ENCODE results near the gene CADPS2. TPM values are rescaled to one million over a fixed set of nuclear protein-coding genes. Genes with fewer than 3 reads are reported as not detected.

The CADPS2 gene
- total and polyA plus RNA-seq, 3 experiments from 2014 or later, result not detected

GRCh38 chr7:122673951-122674350 lies 212.3 kb downstream of the CADPS2 start:
- no peak overlapping the region for H3K27ac ChIP-seq (ENCODE audit: low read depth, low read length)
- H3K36me3 Mint-ChIP-seq, result no peaks in the 10 kb centered on the region
- POLR2A ChIA-PET, result no interaction called here
- H3K27me3 Mint-ChIP-seq, result no peaks in the 10 kb centered on the region
- no peaks in the 10 kb centered on the region for H3K9me3 ChIP-seq (ENCODE audit: low read length)
- H3K4me3 ChIP-seq (ENCODE audit: low read length), result no peak overlapping the region
- no peaks in the 10 kb centered on the region for H3K27me3 ChIP-seq (ENCODE audit: insufficient read depth, low read length, poor library complexity, severe bottlenecking)
- H3K4me1 ChIP-seq (ENCODE audit: insufficient read depth, low read length), result no peaks in the 10 kb centered on the region
- H3K9me3 Mint-ChIP-seq, result peaks cover 2 to 17% (median 8%) of the 10 kb centered on the region in 5 donors
- H3K27ac Mint-ChIP-seq, result no peak overlapping the region
- CTCF ChIA-PET, result no interaction called here
- DNase-seq, result no peak
- H3K36me3 ChIP-seq (ENCODE audit: insufficient read depth, low read length), result no peaks in the 10 kb centered on the region
- no peak overlapping the region for H3K4me3 Mint-ChIP-seq
- H3K4me1 Mint-ChIP-seq, result no peaks in the 10 kb centered on the region

- Mint-ChIP-seq H3K27me3 (no peaks in the 10 kb centered on the region), H3K36me3 (no peaks in the 10 kb centered on the region), H3K4me1 (no peaks in the 10 kb centered on the region), H3K4me3 (no peak overlapping the region), H3K27ac (no peak overlapping the region), H3K9me3 (peaks cover 7 to 15% (median 8%) of the 10 kb centered on the region in 5 donors)
- no peak overlapping the region for H3K4me3 ChIP-seq (ENCODE audit: low read length)
- no peak for DNase-seq
- ChIA-PET POLR2A (no interaction called here), CTCF (no interaction called here)
- H3K27ac ChIP-seq (ENCODE audit: low read depth, low read length), result no peak overlapping the region
- no peaks in the 10 kb centered on the region for H3K4me1 ChIP-seq (ENCODE audit: insufficient read depth, low read length)
- no peaks in the 10 kb centered on the region for H3K9me3 ChIP-seq (ENCODE audit: low read length)
- no peaks in the 10 kb centered on the region for H3K27me3 ChIP-seq (ENCODE audit: insufficient read depth, low read length, poor library complexity, severe bottlenecking)
- no peaks in the 10 kb centered on the region for H3K36me3 ChIP-seq (ENCODE audit: insufficient read depth, low read length)
Measured at GRCh38 chr7:122672536-122672935, 213.7 kb downstream of the CADPS2 start.

- peaks cover 2 to 15% (median 13%) of the 10 kb centered on the region in 5 donors for H3K9me3 Mint-ChIP-seq
- no peaks in the 10 kb centered on the region for H3K36me3 Mint-ChIP-seq
- Histone ChIP-seq H3K27me3 (ENCODE audit: insufficient read depth, low read length, poor library complexity, severe bottlenecking) (no peaks in the 10 kb centered on the region), H3K9me3 (ENCODE audit: low read length) (no peaks in the 10 kb centered on the region), H3K4me3 (ENCODE audit: low read length) (no peak overlapping the region), H3K4me1 (ENCODE audit: insufficient read depth, low read length) (no peaks in the 10 kb centered on the region), H3K27ac (ENCODE audit: low read depth, low read length) (no peak overlapping the region), H3K36me3 (ENCODE audit: insufficient read depth, low read length) (no peaks in the 10 kb centered on the region)
- H3K4me3 Mint-ChIP-seq, result no peak overlapping the region
- no peak overlapping the region for H3K27ac Mint-ChIP-seq
- CTCF ChIA-PET, result no interaction called here
- no peaks in the 10 kb centered on the region for H3K27me3 Mint-ChIP-seq
- no peaks in the 10 kb centered on the region for H3K4me1 Mint-ChIP-seq
- POLR2A ChIA-PET, result no interaction called here
- no peak for DNase-seq
Measured at GRCh38 chr7:122663733-122664132, 222.5 kb downstream of the CADPS2 start.

GRCh38 chr7:122658856-122659255 lies 227.4 kb downstream of the CADPS2 start:
- no peaks in the 10 kb centered on the region for H3K4me1 ChIP-seq (ENCODE audit: insufficient read depth, low read length)
- H3K27ac ChIP-seq (ENCODE audit: low read depth, low read length), result no peak overlapping the region
- no peak overlapping the region for H3K27ac Mint-ChIP-seq
- no peaks in the 10 kb centered on the region for H3K27me3 Mint-ChIP-seq
- H3K36me3 ChIP-seq (ENCODE audit: insufficient read depth, low read length), result no peaks in the 10 kb centered on the region
- H3K36me3 Mint-ChIP-seq, result no peaks in the 10 kb centered on the region
- no peaks in the 10 kb centered on the region for H3K27me3 ChIP-seq (ENCODE audit: insufficient read depth, low read length, poor library complexity, severe bottlenecking)
- H3K4me1 Mint-ChIP-seq, result no peaks in the 10 kb centered on the region
- no peaks in the 10 kb centered on the region for H3K9me3 ChIP-seq (ENCODE audit: low read length)
- ChIA-PET CTCF (no interaction called here), POLR2A (no interaction called here)
- no peak for DNase-seq
- no peak overlapping the region for H3K4me3 Mint-ChIP-seq
- no peak overlapping the region for H3K4me3 ChIP-seq (ENCODE audit: low read length)
- peaks cover 0 to 5% (median 2%) of the 10 kb centered on the region in 5 donors for H3K9me3 Mint-ChIP-seq

GRCh38 chr7:122653685-122654084 lies 232.6 kb downstream of the CADPS2 start:
- H3K4me3 Mint-ChIP-seq, result no peak overlapping the region
- ChIA-PET CTCF (no interaction called here), POLR2A (no interaction called here)
- Histone ChIP-seq H3K4me1 (ENCODE audit: insufficient read depth, low read length) (no peaks in the 10 kb centered on the region), H3K36me3 (ENCODE audit: insufficient read depth, low read length) (no peaks in the 10 kb centered on the region), H3K4me3 (ENCODE audit: low read length) (no peak overlapping the region), H3K27me3 (ENCODE audit: insufficient read depth, low read length, poor library complexity, severe bottlenecking) (no peaks in the 10 kb centered on the region), H3K27ac (ENCODE audit: low read depth, low read length) (no peak overlapping the region), H3K9me3 (ENCODE audit: low read length) (no peaks in the 10 kb centered on the region)
- H3K27ac Mint-ChIP-seq, result no peak overlapping the region
- H3K4me1 Mint-ChIP-seq, result no peaks in the 10 kb centered on the region
- no peak for DNase-seq
- H3K27me3 Mint-ChIP-seq, result no peaks in the 10 kb centered on the region
- H3K36me3 Mint-ChIP-seq, result no peaks in the 10 kb centered on the region
- H3K9me3 Mint-ChIP-seq, result peaks cover 0 to 3% (median 1%) of the 10 kb centered on the region in 5 donors

- Mint-ChIP-seq H3K36me3 (no peaks in the 10 kb centered on the region), H3K4me1 (no peaks in the 10 kb centered on the region), H3K9me3 (peaks cover 0 to 3% (median 3%) of the 10 kb centered on the region in 5 donors), H3K4me3 (no peak overlapping the region), H3K27ac (no peak overlapping the region), H3K27me3 (no peaks in the 10 kb centered on the region)
- H3K36me3 ChIP-seq (ENCODE audit: insufficient read depth, low read length), result no peaks in the 10 kb centered on the region
- DNase-seq, result no peak
- H3K9me3 ChIP-seq (ENCODE audit: low read length), result no peaks in the 10 kb centered on the region
- POLR2A ChIA-PET, result no interaction called here
- no peak overlapping the region for H3K4me3 ChIP-seq (ENCODE audit: low read length)
- no peak overlapping the region for H3K27ac ChIP-seq (ENCODE audit: low read depth, low read length)
- CTCF ChIA-PET, result no interaction called here
- H3K4me1 ChIP-seq (ENCODE audit: insufficient read depth, low read length), result no peaks in the 10 kb centered on the region
- no peaks in the 10 kb centered on the region for H3K27me3 ChIP-seq (ENCODE audit: insufficient read depth, low read length, poor library complexity, severe bottlenecking)
Measured at GRCh38 chr7:122652876-122653275, 233.4 kb downstream of the CADPS2 start.

GRCh38 chr7:122651451-122651850 lies 234.8 kb downstream of the CADPS2 start:
- Mint-ChIP-seq H3K4me3 (no peak overlapping the region), H3K27me3 (no peaks in the 10 kb centered on the region), H3K4me1 (no peaks in the 10 kb centered on the region), H3K27ac (no peak overlapping the region), H3K9me3 (peaks cover 0 to 3% (median 3%) of the 10 kb centered on the region in 5 donors), H3K36me3 (no peaks in the 10 kb centered on the region)
- no peak for DNase-seq
- H3K4me3 ChIP-seq (ENCODE audit: low read length), result no peak overlapping the region
- CTCF ChIA-PET, result no interaction called here
- H3K4me1 ChIP-seq (ENCODE audit: insufficient read depth, low read length), result no peaks in the 10 kb centered on the region
- no peaks in the 10 kb centered on the region for H3K9me3 ChIP-seq (ENCODE audit: low read length)
- H3K27ac ChIP-seq (ENCODE audit: low read depth, low read length), result no peak overlapping the region
- POLR2A ChIA-PET, result no interaction called here
- H3K36me3 ChIP-seq (ENCODE audit: insufficient read depth, low read length), result no peaks in the 10 kb centered on the region
- H3K27me3 ChIP-seq (ENCODE audit: insufficient read depth, low read length, poor library complexity, severe bottlenecking), result no peaks in the 10 kb centered on the region

- no peak overlapping the region for H3K27ac Mint-ChIP-seq
- no peak overlapping the region for H3K4me3 Mint-ChIP-seq
- Histone ChIP-seq H3K4me3 (ENCODE audit: low read length) (no peak overlapping the region), H3K27ac (ENCODE audit: low read depth, low read length) (no peak overlapping the region), H3K9me3 (ENCODE audit: low read length) (no peaks in the 10 kb centered on the region), H3K27me3 (ENCODE audit: insufficient read depth, low read length, poor library complexity, severe bottlenecking) (no peaks in the 10 kb centered on the region), H3K36me3 (ENCODE audit: insufficient read depth, low read length) (no peaks in the 10 kb centered on the region), H3K4me1 (ENCODE audit: insufficient read depth, low read length) (no peaks in the 10 kb centered on the region)
- no peaks in the 10 kb centered on the region for H3K4me1 Mint-ChIP-seq
- no peak for DNase-seq
- ChIA-PET CTCF (no interaction called here), POLR2A (no interaction called here)
- no peaks in the 10 kb centered on the region for H3K27me3 Mint-ChIP-seq
- H3K9me3 Mint-ChIP-seq, result peaks cover 2 to 22% (median 13%) of the 10 kb centered on the region in 5 donors
- H3K36me3 Mint-ChIP-seq, result no peaks in the 10 kb centered on the region
Measured at GRCh38 chr7:122643250-122643649, 243.0 kb downstream of the CADPS2 start.

- no peaks in the 10 kb centered on the region for H3K27me3 ChIP-seq (ENCODE audit: insufficient read depth, low read length, poor library complexity, severe bottlenecking)
- H3K36me3 ChIP-seq (ENCODE audit: insufficient read depth, low read length), result no peaks in the 10 kb centered on the region
- ChIA-PET POLR2A (no interaction called here), CTCF (no interaction called here)
- no peaks in the 10 kb centered on the region for H3K9me3 ChIP-seq (ENCODE audit: low read length)
- Mint-ChIP-seq H3K36me3 (no peaks in the 10 kb centered on the region), H3K9me3 (peaks cover 8 to 26% (median 21%) of the 10 kb centered on the region in 5 donors), H3K4me1 (no peaks in the 10 kb centered on the region), H3K27ac (no peak overlapping the region), H3K4me3 (no peak overlapping the region), H3K27me3 (no peaks in the 10 kb centered on the region)
- H3K4me1 ChIP-seq (ENCODE audit: insufficient read depth, low read length), result no peaks in the 10 kb centered on the region
- no peak for DNase-seq
- H3K4me3 ChIP-seq (ENCODE audit: low read length), result no peak overlapping the region
- H3K27ac ChIP-seq (ENCODE audit: low read depth, low read length), result no peak overlapping the region
Measured at GRCh38 chr7:122638459-122638858, 247.8 kb downstream of the CADPS2 start.
